Measurements from ENCODE around the gene DNAJC22.

The DNAJC22 gene

DNA sequence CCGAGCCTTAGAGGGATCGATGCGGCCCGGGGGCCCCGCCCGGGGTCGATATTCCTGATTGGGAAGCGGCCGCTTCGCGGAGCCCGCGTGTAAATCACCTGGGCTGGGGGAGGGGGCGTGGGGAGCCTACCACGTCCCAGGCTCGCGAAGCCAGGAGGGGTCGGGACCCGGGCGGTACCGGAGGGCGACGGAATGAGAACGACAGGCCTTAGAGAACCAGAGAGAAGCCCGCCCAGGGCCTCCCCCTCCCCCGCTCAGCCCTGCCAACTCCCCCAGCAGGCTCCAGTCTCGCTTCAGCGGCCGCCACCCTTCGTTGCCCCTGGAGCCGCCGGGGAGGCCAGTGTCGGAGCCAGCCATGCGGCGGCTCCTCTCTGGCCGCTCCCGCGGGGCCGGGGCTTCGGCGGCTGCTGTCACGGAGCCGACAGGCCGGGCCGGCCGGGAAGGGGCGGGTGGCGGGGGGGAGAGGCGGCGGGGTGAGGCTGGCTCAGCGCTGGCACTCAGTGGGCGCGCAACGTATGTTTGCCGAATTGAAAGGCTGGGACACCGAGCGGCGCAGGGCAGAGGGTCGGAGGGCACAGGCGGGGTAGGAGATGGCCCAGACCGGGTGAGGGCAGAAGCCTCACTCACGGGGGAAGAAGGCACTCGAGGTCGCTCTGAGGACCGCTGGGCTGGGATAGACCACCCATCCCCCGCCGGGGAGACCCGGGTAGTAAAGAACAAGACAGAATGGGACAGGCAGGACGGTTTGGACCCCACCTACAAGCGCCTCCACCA lies 1.4 kb upstream of the DNAJC22 start:
- DNase-seq (ENCODE audit: low spot score) = peak; percentile 60

DNA sequence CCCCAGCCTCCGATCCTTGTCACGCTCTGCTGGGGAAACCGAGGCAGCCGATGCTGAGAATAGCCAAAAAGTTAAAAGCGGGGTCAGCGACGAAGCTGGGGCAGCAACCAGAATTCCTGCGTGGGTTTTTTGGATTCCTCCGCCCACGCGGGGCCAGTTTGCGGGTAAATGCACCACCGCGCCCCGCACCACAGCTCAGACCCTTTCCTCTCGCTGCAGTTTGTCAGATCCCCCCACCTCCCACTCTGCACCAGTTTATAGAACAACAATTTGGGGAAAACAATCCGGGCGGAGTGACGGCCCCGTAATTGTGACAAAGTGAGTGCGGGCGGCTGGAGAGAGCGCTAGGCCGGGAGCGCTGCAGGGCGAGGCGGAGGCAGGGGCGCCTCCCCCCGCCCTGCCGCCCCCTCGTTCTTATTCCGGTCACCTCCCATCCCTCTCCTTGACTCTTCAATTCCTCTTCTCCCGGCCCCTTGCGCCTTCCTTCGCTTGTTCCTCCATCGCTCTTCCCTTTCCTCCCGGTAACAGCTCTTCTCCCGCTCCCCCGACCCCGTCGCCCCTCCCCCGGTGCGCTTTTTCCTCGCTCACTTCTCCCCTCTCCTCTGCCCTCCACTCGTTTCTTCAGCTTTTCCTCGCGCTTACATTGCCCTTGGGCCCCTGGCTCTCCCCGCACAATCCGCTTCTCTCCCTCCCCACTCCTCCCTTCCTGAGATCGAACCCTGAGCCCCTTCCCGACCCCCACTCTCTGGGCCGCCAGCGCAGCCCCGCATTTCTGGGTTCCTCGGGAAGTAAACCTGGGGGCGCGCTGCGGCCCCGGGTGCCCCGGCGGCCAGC lies 646 bp upstream of the DNAJC22 start:
- peak; percentile 39 for DNase-seq (ENCODE audit: low spot score)

DNA sequence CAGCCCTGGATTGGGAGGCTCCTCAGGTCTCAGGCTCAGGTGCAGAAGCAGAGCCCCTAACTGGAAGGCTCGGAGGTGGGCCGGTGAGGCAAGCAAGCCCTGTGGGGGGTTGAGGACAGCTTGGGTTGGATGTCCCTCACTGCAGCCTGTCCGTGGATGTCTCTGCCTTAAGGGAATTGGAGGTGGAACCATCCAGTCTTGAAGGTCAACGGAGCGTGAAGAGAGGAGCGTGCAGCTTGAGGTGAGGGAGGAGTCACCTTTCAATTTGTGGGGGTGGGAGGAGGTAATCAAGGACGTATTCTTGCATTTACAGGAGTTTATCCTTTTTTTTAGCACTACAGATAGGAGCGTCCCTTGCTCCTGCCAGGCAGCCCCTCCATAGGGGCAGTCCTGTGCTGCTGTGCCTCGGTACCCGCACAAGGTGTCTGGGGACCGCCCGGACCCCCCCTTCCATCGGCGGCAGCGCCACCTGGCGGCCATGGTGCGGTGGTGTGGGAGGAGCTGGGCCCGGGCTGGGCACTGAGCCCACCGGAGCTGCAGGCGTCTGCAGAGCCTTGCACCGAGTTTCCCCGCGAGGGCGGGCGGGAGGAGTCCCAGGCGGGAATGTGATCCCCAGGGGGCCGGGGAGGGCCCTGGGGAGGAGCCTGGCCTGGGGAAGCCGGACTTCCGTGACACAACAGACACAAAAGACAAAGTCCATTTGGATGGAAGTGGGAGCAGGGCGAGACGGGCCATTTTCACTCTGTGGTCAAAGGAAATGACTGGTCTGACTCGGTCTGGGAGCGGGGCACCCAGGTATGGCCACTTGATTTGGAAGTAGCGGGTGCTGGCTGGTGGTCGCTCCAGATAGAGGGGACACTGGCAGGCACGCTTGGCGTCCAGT lies 864 bp downstream of the DNAJC22 start:
- peak; percentile 95 for DNase-seq (ENCODE audit: low spot score)

DNA sequence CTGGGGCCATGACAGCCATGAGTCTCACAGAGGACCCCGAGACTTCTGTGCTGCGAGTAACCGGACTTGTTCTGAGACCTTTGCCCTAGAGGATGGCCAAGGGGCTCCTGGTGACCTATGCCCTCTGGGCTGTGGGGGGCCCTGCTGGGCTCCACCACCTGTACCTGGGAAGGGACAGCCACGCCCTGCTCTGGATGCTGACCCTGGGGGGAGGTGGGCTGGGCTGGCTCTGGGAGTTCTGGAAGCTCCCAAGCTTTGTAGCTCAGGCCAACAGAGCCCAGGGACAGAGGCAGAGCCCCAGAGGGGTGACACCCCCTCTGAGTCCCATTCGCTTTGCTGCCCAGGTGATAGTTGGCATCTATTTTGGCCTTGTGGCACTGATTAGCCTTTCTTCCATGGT lies 2.1 kb downstream of the DNAJC22 start:
- no peak for DNase-seq (ENCODE audit: low spot score)

DNA sequence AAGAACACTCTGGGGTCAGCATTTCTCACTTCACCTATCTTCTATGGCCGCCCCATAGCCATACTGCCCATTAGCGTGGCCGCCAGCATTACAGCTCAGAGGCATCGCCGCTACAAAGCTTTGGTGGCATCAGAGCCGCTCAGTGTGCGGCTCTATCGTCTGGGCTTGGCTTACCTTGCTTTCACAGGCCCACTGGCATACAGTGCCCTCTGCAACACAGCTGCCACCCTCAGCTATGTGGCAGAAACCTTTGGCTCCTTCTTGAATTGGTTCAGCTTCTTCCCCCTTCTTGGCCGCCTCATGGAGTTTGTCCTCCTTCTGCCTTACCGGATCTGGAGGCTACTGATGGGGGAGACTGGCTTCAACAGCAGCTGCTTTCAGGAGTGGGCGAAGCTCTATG lies 2.6 kb downstream of the DNAJC22 start:
- no peak for DNase-seq (ENCODE audit: low spot score)

DNA sequence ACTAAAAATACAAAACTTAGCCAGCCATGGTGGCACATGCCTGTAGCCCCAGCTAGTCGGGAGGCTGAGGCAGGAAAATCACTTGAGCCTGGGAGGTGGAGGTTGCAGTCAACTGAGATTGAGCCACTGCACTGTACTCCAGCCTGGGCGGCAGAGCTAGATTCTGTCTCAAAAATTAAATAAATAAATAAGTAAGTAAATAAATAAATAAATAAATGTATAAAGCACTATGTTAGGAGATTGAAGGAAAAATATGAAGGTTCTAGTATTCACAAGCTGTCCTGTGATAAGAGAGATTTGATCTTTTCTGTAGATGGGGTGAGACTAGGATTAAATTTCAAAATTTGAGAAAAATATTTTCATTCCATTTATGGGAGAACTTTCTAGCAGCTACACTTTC lies 5.7 kb downstream of the DNAJC22 start:
- DNase-seq (ENCODE audit: low spot score) = no peak

DNA sequence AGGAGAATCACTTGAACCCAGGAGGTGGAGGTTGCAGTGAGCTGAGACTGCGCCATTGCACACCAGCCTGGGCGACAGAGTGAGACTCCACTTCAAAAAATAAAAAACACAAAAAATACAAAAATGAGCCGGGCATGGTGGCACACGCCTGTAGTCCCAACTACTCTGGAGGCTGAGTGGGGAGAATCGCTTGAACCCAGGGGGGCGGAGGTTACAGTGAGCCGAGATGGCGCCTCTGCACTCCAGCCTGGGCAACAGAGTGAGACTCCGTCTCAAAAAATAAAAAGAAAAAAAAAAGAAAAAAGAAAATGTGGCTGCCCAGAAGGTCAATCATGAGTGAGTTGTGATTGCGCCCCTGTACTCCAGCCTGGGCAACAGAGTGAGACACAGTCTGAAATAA lies 9.2 kb downstream of the DNAJC22 start:
- DNase-seq (ENCODE audit: low spot score) = no peak

DNA sequence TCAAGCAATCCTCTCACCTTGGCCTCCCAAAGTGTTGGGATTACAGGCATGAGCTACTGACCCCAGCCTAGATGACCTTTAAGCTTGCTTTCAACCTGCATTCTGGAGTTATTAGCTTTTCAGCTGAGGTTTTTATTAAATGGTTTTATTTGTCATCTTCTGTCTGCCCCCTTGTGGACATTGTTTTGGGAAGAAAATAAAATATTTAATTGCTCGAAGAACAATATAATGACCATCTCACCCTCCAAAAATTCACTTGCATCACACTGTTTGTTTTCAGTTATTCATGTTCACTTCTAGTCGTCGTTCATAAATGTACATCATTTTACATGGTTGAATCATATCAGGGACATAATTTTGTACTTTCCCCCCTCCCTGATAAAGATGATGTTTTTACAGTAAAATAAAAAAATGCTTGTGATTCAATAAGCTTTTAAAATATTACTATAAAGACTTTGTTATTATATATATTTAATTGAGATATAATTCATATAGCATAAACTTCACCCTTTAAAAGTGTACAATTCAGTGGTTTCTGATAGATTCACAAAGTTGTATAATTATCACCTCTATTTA lies 10.5 kb downstream of the DNAJC22 start:
- peak; percentile 55 for DNase-seq (ENCODE audit: low spot score)

DNA sequence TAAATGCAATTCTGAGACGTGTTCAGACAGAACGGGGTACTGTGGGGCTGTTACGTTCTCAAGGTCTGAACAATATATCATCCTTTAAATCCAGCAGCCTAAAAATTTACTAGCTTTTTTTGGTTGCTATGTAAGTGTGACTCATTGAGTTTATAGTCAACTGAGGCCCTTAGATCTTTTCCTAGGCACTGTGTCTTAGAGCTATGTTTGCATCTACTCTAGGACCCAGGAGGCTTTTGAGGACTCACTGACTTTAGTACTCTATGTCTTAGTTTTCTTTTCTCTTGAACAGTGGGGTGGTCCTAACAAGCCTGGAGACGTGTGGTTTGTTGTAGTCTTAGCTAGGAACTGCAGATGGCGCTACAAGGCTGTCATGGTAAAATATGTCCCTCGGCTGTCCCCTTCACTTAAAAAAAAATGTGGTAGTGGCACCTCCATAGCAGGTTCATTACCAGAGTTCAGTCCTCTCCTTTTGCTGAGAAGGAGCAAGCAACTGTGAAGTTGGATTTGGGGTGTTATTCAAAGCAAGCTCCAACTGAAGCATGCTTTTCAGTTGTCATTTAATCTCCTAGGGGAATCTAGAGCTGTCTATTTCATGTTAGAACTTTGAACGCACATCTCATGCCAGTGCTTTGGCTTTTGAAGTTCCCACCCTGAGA lies 11.9 kb downstream of the DNAJC22 start:
- DNase-seq (ENCODE audit: low spot score) = peak; percentile 62

DNA sequence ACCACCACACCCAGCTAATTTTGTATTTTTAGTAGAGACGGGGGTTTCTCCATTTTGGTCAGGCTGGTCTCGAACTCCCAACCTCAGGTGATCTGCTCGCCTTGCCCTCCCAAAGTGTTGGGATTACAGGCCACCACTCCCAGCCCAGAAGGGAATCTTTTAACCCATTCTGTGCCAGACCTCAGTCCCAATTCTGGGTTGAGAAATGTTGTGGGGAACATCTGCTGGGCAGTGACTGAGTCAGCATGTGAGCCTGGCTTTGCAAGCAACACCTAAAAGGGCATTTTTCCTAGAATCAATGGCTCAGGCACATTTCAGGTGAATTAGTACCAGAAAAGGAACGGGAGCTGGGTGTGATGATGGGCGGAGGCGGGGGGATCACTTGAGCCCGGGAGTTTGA lies 13.0 kb downstream of the DNAJC22 start:
- DNase-seq (ENCODE audit: low spot score) = peak; percentile 15

DNA sequence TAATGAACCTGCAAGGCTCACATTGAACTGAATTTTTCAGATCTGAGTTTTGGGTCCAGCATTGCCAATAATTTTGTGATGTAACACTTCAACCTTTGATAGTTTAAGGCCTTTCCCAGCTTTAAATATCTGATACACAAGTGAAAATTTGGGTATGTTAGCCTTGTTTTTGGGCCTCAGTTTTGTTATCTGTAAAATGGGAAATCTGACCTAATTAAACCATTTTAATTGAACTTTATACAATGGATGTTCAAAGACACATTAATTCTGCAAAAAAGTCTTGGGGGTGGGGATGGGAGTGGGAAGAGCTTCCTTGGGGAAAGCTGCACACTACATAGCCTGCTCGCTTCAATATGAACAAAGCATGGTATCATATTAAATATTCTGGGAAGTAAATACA lies 15.4 kb downstream of the DNAJC22 start:
- no peak for DNase-seq (ENCODE audit: low spot score)

DNA sequence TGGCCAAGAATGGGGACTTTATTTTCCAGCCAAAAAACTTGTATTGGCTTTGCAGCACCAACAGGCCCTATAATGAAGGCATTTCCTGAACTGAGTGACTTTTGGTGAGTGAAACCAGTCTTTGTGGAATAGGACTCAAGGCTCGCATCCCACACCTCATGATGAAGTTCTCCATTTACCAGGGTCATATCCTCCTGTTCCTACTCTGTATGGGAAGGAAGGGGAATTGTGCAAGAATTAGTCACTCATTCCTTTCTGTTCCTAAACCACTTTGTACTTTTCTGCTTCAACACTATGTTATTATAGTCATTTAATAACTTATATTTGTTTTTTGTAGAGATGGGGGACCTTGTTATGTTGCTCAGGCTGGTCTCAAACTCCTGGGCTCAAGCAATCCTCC lies 18.3 kb downstream of the DNAJC22 start:
- DNase-seq (ENCODE audit: low spot score) = peak; percentile 53

DNA sequence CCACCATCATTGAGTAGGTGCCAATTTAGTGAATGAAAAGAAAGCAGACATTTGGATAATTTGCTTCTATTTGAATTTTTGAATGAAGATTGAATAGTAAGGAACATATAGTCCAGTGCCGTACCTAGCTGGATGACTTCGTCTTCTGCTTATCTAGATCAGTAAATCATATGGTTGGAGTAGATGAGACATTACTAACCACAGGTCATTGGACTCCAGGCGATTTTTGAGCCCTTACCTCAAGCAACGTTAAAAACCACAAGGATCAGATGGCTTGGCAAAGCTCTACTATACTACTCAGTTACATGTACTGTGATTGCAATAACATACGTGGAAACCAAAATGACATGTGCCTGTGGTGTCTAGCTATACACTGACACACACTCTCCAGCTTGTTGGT lies 18.9 kb downstream of the DNAJC22 start:
- no peak for DNase-seq (ENCODE audit: low spot score)

DNA sequence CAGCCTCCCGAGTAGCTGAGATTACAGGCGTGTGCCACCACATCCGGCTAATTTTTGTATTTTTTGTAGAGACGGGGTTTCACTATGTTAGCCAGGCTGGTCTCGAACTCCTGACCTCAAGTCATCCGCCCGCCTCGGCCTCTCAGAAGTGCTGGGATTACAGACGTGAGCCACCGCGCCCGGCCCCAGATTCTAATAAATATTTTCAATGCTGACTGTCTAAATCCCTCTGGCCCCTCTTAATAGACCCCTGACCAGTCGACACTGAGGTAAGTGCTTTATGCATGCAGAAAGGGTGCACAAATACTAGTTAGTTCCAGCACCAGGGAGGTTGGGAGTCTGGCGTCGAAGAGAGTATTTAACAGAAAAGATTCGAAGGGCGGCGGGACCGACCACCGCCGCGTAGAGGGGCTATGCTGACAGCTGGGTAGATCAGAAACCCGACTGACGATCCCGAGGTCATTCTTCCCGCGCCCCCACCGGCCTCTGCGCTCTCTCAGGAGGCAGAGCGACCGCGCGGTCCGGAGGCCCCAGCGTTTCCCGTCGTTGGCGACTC lies 19.5 kb downstream of the DNAJC22 start:
- DNase-seq (ENCODE audit: low spot score) = no peak

DNA sequence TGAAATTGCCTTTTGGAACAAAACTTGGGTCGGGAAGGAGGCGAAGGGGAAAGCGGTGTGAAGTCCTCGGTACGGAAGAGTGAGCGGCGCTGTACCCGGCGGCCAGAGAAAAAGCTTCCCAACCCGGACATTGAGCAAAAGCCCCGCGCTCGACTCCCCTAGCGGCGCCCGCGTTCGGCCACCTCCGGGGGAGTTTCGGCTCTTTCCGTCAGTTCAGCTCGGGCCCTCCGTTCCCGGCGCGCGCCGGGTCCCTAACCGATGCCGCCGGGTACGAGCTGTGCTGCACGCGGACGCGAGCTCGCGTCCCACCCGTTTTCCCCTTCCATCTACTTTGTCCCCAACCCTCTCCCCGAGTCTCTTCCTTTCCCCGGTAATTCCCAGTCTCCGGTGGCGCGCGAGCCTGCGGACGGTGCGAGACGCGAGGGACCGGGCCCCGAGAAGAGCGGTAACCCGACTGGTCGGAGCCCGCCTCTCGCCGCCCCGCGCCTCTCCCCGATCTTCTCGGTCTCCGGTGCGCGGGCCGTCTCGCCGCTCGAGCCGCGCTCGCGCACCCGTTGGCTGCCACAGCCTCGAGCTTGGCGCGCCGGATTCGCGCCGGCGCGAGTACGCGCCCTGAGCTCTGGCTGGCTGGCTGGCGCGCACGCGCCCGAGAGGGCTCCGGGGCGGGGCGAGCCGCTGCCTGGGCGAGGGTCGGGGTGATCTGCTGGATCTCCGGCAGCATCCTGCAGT lies 20.1 kb downstream of the DNAJC22 start:
- DNase-seq (ENCODE audit: low spot score) = peak; percentile 97

DNA sequence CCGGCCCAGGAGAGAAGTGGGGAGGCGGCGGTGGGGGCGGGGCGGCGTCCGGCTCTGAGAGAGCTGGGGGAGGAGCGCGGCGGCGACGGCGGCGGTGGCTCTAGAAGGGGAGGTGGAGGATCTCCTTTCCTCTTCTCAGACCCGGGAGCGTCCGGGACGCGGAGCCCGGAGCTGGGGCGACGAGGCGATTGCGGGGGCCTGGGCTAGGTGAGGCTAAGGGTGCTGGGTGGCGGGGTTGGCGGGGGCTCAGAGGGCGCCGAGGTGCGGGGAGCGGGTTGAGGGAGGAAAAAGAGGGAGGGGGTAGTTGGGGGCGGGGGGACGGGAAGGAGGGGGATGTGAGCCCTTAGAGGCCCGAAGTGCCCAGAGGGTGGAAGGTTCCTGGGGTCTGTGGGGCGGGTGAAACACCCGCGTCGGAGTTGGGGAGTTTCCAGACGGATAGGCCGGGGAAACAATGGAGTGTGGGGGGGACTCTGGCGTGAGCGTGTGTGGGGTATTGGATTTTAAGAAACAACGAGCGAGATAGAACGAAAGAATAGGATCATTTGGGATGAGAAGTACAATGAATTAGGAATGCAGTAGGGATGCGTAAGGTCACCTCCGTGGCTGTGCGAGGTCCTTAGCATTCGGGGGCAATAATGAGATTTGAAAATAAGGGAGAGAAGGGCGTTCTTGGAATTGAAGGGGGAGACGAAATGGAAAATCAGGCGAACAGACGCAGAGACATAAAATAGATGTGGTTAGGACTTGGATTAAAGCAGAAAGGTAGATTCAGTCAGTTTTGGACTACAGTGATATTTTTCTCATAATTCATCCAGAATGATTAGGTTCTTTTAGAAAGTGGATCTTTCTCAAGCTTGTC lies 20.9 kb downstream of the DNAJC22 start, which contains the start of gene SPATS2:
SPATS2 (plus strand) TSS at position 82 of the 859 bp plus-strand sequence. CDS start 93,551 bp downstream, outside the sequence.
- DNase-seq (ENCODE audit: low spot score) = peak; percentile 35

DNA sequence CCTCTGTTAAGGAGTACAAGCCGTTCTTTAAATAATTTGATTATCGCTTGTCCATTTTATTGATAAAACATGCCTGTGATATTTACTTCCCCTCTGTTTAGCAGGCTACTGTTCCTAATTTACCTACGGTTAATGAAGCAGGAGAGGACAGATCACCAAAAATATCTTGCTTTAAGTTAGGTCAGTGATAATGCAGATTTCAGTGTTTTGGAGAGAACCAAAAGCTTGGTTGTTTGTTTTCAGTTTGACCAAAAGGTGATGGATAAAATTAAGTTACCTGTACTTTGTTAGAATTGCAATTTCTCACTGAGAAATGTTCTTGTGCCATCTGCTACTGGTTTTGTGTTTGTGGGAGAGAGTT lies 21.5 kb downstream of the DNAJC22 start:
- no peak for DNase-seq (ENCODE audit: low spot score)

DNA sequence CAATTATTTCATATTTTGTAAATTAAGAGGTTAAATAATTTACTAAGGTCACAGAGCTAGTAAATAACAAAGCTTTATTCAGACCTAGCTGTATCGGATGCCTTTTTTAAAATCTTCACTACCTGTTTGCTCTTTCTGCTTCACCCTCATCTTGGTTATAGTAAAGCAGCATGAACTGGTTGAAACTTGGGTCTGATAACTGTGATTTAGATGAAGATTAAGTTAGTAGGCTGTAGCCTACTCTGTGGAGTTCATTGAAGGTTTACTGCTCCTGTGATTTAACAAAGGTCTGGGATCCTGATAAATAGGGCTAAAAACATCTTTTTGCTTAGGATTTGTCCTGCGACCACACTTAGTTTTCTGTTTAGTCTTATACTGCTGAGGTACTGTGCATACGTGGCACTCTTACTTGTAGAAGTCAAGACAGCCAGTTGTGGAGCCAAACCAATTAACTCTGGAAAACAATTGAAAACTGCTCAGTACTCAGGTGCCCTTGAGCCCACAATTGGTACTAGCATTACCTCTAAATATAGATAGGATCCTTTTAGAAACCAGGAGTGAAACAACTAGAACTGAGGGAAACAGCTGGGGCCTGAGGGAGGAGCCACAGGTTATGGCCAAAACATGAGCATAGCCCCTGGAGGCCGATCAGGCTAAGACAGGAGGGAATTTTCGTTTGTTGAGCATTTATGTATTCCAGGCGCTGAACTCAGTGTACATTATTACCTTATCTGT lies 22.9 kb downstream of the DNAJC22 start:
- DNase-seq (ENCODE audit: low spot score) = peak; percentile 61

DNA sequence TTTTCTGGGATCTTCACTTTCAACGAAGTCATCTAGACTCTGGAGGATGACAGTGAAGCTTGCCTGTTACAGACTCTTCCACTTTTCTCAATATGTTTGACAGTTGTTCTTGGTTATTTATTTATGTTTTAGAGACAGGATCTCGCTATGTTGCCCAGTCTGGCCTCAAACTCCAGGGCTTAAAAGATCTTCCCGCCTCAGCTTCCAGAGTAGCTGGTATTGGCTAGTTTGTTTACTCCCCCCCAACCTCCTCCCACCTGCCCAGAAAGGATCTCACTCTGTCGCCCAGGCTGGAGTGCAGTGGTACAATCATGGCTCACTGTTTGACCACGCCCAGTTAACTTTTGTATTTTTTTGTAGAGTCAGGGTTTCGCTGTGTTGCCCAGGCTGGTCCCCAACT lies 23.9 kb downstream of the DNAJC22 start:
- DNase-seq (ENCODE audit: low spot score) = no peak

Measured in AG08396 (cell line).